ENCODE data around the gene PTPN13. TPM values are rescaled to one million over a fixed set of nuclear protein-coding genes. Genes with fewer than 3 reads are reported as not detected.

Gene PTPN13
- total and polyA plus RNA-seq, 12 donors = 3.9 to 22.3 (median 14.9) TPM

- Histone ChIP-seq H3K36me3 (replicated peaks in 1 of 2) (no peaks in the 10 kb centered on the region), H3K9me3 (replicated peaks in 1 of 3) (no peaks in the 10 kb centered on the region), H3K27ac (no peak overlapping the region), H3K27me3 (no peaks in the 10 kb centered on the region), H3K4me1 (replicated peaks in 1 of 2) (no peaks in the 10 kb centered on the region), H3K4me3 (no peak overlapping the region)
- TF ChIP-seq POLR2A (IDR thresholded peaks at IDR 0.05) = no peak
- TF ChIP-seq, protein P1, sequence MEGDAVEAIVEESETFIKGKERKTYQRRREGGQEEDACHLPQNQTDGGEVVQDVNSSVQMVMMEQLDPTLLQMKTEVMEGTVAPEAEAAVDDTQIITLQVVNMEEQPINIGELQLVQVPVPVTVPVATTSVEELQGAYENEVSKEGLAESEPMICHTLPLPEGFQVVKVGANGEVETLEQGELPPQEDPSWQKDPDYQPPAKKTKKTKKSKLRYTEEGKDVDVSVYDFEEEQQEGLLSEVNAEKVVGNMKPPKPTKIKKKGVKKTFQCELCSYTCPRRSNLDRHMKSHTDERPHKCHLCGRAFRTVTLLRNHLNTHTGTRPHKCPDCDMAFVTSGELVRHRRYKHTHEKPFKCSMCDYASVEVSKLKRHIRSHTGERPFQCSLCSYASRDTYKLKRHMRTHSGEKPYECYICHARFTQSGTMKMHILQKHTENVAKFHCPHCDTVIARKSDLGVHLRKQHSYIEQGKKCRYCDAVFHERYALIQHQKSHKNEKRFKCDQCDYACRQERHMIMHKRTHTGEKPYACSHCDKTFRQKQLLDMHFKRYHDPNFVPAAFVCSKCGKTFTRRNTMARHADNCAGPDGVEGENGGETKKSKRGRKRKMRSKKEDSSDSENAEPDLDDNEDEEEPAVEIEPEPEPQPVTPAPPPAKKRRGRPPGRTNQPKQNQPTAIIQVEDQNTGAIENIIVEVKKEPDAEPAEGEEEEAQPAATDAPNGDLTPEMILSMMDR (IDR thresholded peaks at IDR 0.05) = no peak
- 80 to 89% (median 85%) methylated on average over 2 of the region's 2 CpGs for WGBS, 4 donors
- intact Hi-C loops (cut with DNase I) = no loop called here
- no peak for DNase-seq
Observed at GRCh38 chr4:86688026-86688425, 93.9 kb downstream of the PTPN13 start.

- Histone ChIP-seq H3K4me1 (replicated peaks in 1 of 2) (no peaks in the 10 kb centered on the region), H3K36me3 (replicated peaks in 1 of 2) (no peaks in the 10 kb centered on the region), H3K27ac (no peak overlapping the region), H3K4me3 (no peak overlapping the region), H3K27me3 (no peaks in the 10 kb centered on the region), H3K9me3 (replicated peaks in 1 of 3) (no peaks in the 10 kb centered on the region)
- intact Hi-C loops (cut with DNase I) = no loop called here
- DNase-seq = no peak
- TF ChIP-seq, protein P1 (IDR thresholded peaks at IDR 0.05) = no peak
- TF ChIP-seq POLR2A (IDR thresholded peaks at IDR 0.05) = no peak
- 85 to 96% (median 93%) methylated on average over 3 of the region's 3 CpGs for WGBS, 4 donors
Observed at GRCh38 chr4:86704601-86705000, 110.5 kb downstream of the PTPN13 start.

GRCh38 chr4:86706923-86707597 lies 112.9 kb downstream of the PTPN13 start:
- Histone ChIP-seq H3K36me3 (replicated peaks in 1 of 2) (no peaks in the 10 kb centered on the region), H3K4me3 (no peak overlapping the region), H3K4me1 (replicated peaks in 1 of 2) (no peaks in the 10 kb centered on the region), H3K9me3 (replicated peaks in 1 of 3) (no peaks in the 10 kb centered on the region), H3K27ac (no peak overlapping the region), H3K27me3 (no peaks in the 10 kb centered on the region)
- WGBS, 4 donors = 85 to 90% (median 88%) methylated on average over 2 of the region's 2 CpGs
- intact Hi-C loops (cut with DNase I) = no loop called here
- no peak for DNase-seq
- TF ChIP-seq, protein P1 (IDR thresholded peaks at IDR 0.05) = no peak
- TF ChIP-seq POLR2A (IDR thresholded peaks at IDR 0.05) = no peak

DNA sequence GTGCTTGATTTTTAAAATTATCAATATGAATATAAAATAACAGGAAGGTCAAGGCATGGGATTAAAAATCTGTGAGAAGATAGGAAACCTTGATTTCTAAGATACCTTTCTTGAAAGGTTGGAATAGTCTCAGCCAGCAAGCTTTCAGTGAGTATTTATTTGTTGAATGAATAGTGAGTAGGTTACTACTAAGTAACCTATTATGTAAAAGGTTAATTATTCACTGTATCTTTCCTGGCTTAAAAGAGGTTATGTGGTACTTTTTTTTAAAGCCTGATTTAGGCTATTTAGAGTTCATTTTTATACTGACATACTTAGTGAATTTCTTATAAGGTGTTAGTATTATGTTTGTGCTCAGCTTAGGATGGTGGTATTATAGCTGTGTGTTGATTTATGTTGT lies 123.5 kb downstream of the PTPN13 start:
- no peaks in the 10 kb centered on the region for H3K36me3 ChIP-seq (replicated peaks in 1 of 2)
- peaks cover 0 to 8% of the 10 kb centered on the region in 2 donors for H3K4me1 ChIP-seq (replicated peaks in 1 of 2)
- intact Hi-C loops (cut with DNase I) = no loop called here
- no peak for TF ChIP-seq POLR2A (IDR thresholded peaks at IDR 0.05)
- TF ChIP-seq, protein P1 (IDR thresholded peaks at IDR 0.05) = no peak
- no peak overlapping the region for H3K4me3 ChIP-seq
- no peak overlapping the region for H3K27ac ChIP-seq
- DNase-seq = no peak
- no peaks in the 10 kb centered on the region for H3K9me3 ChIP-seq (replicated peaks in 1 of 3)
- no peaks in the 10 kb centered on the region for H3K27me3 ChIP-seq
